Transverse colon (tissue), 4 donors: ENCODE results near the gene PRR33. TPM values are rescaled to one million over a fixed set of nuclear protein-coding genes. Genes with fewer than 3 reads are reported as not detected.

Experiments
- DNase-seq: peaks from one replicate; pipeline ENCODE4 v3.0.0-alpha.2; 2019
- H3K27ac ChIP-seq, 4 donors: fragments of 200-600 bp; sonication (generic); 2 replicates each; pipeline ENCODE4 v1.5.1; 2016 to 2018; ENCODE audit warnings: inconsistent platforms in 4 of 4
- H3K27me3 ChIP-seq: fragments of 200-600 bp; sonication (generic); 2 replicates; pipeline ENCODE4 v1.5.1; 2017; ENCODE audit warnings: inconsistent platforms
- H3K36me3 ChIP-seq, 4 donors: fragments of 200-600 bp; sonication (generic); 2 replicates each; pipeline ENCODE4 v1.5.1; 2017 to 2019; ENCODE audit warnings: inconsistent platforms in 4 of 4
- H3K4me1 ChIP-seq, 4 donors: fragments of 200-600 bp; sonication (generic); 2 replicates each; pipeline ENCODE4 v1.5.1; 2017 to 2020; ENCODE audit warnings: inconsistent platforms in 4 of 4
- H3K4me3 ChIP-seq, 4 donors: fragments of 200-600 bp; sonication (generic); 1 replicate in 1 of 4; 2 replicates in 3 of 4; pipeline versions ENCODE4 v1.5.1 to v1.6.1; 2017 to 2019; ENCODE audit warnings: inconsistent platforms in 4 of 4
- H3K9me3 ChIP-seq, 2 donors: fragments of 200-600 bp; sonication (generic); 2 replicates each; pipeline ENCODE4 v1.5.1; 2017 to 2019; ENCODE audit warnings: inconsistent platforms in 2 of 2
- CTCF ChIP-seq, 5 experiments: fragments of 200-600 bp in 3 of 5; fragments of 450-650 bp in 2 of 5; sonication (generic) in 3 of 5; IDR thresholded peaks; 1 replicate in 2 of 5; 2 replicates in 3 of 5; pipeline ENCODE4 v1.5.1; 2016 to 2017; ENCODE audit warnings: antibody characterized with exemption in 5 of 5, inconsistent platforms in 3 of 5, mild to moderate bottlenecking in 2 of 5, moderate library complexity in 1 of 5
- EP300 ChIP-seq: sonication (generic); formaldehyde crosslinking; IDR thresholded peaks from one replicate; pipeline ENCODE4 v1.6.1; 2017; ENCODE audit warnings: antibody characterized with exemption, low read depth
- POLR2A ChIP-seq: fragments of 450-650 bp; IDR thresholded peaks from one replicate; pipeline ENCODE4 v1.6.1; 2016; ENCODE audit warnings: antibody characterized with exemption, mild to moderate bottlenecking, moderate library complexity
- POLR2AphosphoS5 ChIP-seq, 3 donors: sonication (generic); formaldehyde crosslinking; IDR thresholded peaks; one replicate each; pipeline ENCODE4 v1.6.1; 2016; ENCODE audit warnings: antibody characterized with exemption in 3 of 3
- WGBS, 2 donors: methylation state at CpG; one replicate each; pipeline ENCODE4 v1.1.5; 2018; ENCODE audit warnings: low coverage in 1 of 2; 5-methylcytosine and 5-hydroxymethylcytosine counted together
- in situ Hi-C, 4 donors: fragments of 200-750 bp; cut with MboI; loops; one replicate each; pipeline versions ENCODE4 v1.15.0 to v1.15.1; 2017; ENCODE audit warnings: low sequenced_read_pairs in 3 of 4, low pct_ligation_motif_present in 1 of 4, low pct_unique_long_range_greater_than_20kb in 1 of 4
- intact Hi-C: fragments of 100-400 bp; cut with DNase I; formaldehyde crosslinking; loops from one replicate; pipeline ENCODE4 v1.15.1; 2023; ENCODE audit warnings: low total_unique reads
- total RNA-seq, 4 donors: library from RNA; depleted of rRNA; stranded (reverse); fragments of >200 nt; gene quantifications; one replicate each; pipeline ENCODE4 v1.1.0, GENCODE V29; 2016

Gene PRR33
- total RNA-seq, 4 donors from 2014 or later = not detected

- peak overlapping the region in 3 of 4 donors; percentile 0 to 28 (median 27) for H3K4me3 ChIP-seq
- peaks cover 2 to 36% (median 16%) of the 10 kb centered on the region in 4 donors for H3K4me1 ChIP-seq
- intact Hi-C loops = no loop called here
- 62% methylated on average over 12 of the region's 12 CpGs; no CpG with 5 or more reads in 1 of the 2 donors for WGBS, 2 donors
- H3K9me3 ChIP-seq = no peaks in the 10 kb centered on the region
- peak overlapping the region; percentile 62 to 71 (median 70) for H3K27ac ChIP-seq
- in situ Hi-C loops = no loop called here
- DNase-seq = no peak
- H3K36me3 ChIP-seq = no peaks in the 10 kb centered on the region
- TF ChIP-seq POLR2A (no peak), EP300 (no peak), POLR2AphosphoS5 (IDR thresholded peaks at IDR 0.05) (no peak)
- H3K27me3 ChIP-seq = no peaks in the 10 kb centered on the region
Measured at GRCh38 chr11:1870326-1870696, 21.4 kb downstream of the PRR33 start.

DNA sequence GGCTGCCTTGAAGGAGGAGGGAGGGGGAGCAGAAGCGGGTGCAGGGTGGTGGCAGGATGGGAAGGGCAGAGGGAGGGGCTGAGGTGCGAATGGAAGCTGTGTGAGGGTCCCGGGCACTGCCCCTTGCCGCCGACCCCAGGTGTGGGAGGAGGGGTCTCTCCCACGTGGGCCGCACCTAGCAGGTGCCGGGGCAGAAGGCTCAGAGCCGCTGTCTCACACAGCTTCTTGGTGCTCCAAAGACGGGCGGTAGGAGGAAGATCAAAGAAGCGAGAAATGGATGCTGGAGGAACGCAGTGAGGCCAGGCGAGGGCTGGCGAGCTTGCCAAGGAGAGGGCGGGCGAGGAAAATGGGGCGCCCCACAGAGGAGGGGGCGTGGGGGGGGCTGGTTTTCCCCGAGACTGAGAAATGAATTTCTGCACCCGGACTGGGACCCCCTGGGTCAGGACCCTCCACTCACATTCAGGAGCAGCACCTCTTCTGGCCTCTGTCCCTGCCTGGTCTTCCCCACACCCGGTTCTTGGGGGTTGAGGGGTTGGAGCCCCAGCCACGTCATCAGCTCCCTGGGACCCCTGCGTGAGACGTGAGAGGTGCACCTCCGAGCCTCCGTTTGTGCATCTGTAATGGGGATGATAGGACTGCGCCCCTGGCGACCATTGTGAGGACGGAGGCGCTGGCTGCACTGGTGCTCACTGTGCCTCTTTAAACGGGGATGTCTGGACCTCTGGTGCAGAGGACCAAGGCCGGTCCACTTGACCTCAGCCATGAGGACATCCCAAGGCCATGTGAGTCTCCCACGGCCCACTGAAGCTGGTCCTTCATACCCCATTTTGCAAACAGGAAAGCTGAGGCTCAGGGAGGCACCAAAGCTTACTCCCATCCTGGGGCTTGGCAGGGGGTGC, 22.0 kb downstream of the PRR33 start:
- H3K27ac ChIP-seq = peak overlapping the region; percentile 62 to 71 (median 70)
- intact Hi-C loops (no loop called here), in situ Hi-C loops (no loop called here)
- no peaks in the 10 kb centered on the region for H3K27me3 ChIP-seq
- H3K4me1 ChIP-seq = peaks cover 9 to 37% (median 22%) of the 10 kb centered on the region in 4 donors
- TF ChIP-seq POLR2A = no peak
- no peak for TF ChIP-seq POLR2AphosphoS5 (IDR thresholded peaks at IDR 0.05)
- TF ChIP-seq CTCF (IDR thresholded peaks at IDR 0.05) = peak in 2 of 5 experiments; percentile 9 to 15
- TF ChIP-seq EP300 = no peak
- no peak for DNase-seq
- H3K36me3 ChIP-seq = no peaks in the 10 kb centered on the region
- H3K4me3 ChIP-seq = peak overlapping the region in 3 of 4 donors; percentile 3 to 28 (median 27)
- no peaks in the 10 kb centered on the region for H3K9me3 ChIP-seq
- WGBS, 2 donors = 49 to 61% methylated on average over 9 to 34 of the region's 34 CpGs

- H3K36me3 ChIP-seq = no peaks in the 10 kb centered on the region
- 63% methylated on average over 15 of the region's 25 CpGs; no CpG with 5 or more reads in 1 of the 2 donors for WGBS, 2 donors
- TF ChIP-seq POLR2A (no peak), CTCF (IDR thresholded peaks at IDR 0.05) (no peak), EP300 (no peak), POLR2AphosphoS5 (IDR thresholded peaks at IDR 0.05) (no peak)
- peak overlapping the region; percentile 62 to 71 (median 70) for H3K27ac ChIP-seq
- in situ Hi-C loops (no loop called here), intact Hi-C loops (no loop called here)
- H3K4me1 ChIP-seq = peaks cover 18 to 44% (median 29%) of the 10 kb centered on the region in 4 donors
- no peaks in the 10 kb centered on the region for H3K27me3 ChIP-seq
- peak overlapping the region in 2 of 4 donors; percentile 27 to 28 for H3K4me3 ChIP-seq
- H3K9me3 ChIP-seq = no peaks in the 10 kb centered on the region
- no peak for DNase-seq
Measured at GRCh38 chr11:1868636-1869291, 22.9 kb downstream of the PRR33 start.

- DNase-seq = no peak
- TF ChIP-seq POLR2AphosphoS5 (IDR thresholded peaks at IDR 0.05) (no peak), POLR2A (no peak), EP300 (no peak), CTCF (IDR thresholded peaks at IDR 0.05) (no peak)
- in situ Hi-C loops (no loop called here), intact Hi-C loops (no loop called here)
- Histone ChIP-seq H3K4me1 (peaks cover 21 to 50% (median 33%) of the 10 kb centered on the region in 4 donors), H3K9me3 (no peaks in the 10 kb centered on the region), H3K27ac (peak overlapping the region; percentile 62 to 71 (median 70)), H3K4me3 (peak overlapping the region in 2 of 4 donors; percentile 27 to 28), H3K36me3 (no peaks in the 10 kb centered on the region), H3K27me3 (no peaks in the 10 kb centered on the region)
- WGBS, 2 donors = 84% methylated on average over 12 of the region's 14 CpGs; no CpG with 5 or more reads in 1 of the 2 donors
Measured at GRCh38 chr11:1868056-1868635, 23.5 kb downstream of the PRR33 start.
